HG02588 (cell line): ENCODE measurements around the gene TCF19.
A peak's percentile ranks its signal among the peaks of the same experiment; 100 is the strongest.
"Not testable (repeated sequence)": the region's sequence is repeated elsewhere in the genome, so short reads cannot be mapped to it uniquely, and the experiment has no call there.

Experiments used
- ATAC-seq: cut with Tn5 transposase; IDR thresholded peaks from one replicate; pipeline ENCODE4 v1.9.1; 2021; ENCODE audit warnings: mild to moderate bottlenecking, moderate library complexity; ENCODE audit not compliant: unreplicated experiment

TCF19 gene

DNA sequence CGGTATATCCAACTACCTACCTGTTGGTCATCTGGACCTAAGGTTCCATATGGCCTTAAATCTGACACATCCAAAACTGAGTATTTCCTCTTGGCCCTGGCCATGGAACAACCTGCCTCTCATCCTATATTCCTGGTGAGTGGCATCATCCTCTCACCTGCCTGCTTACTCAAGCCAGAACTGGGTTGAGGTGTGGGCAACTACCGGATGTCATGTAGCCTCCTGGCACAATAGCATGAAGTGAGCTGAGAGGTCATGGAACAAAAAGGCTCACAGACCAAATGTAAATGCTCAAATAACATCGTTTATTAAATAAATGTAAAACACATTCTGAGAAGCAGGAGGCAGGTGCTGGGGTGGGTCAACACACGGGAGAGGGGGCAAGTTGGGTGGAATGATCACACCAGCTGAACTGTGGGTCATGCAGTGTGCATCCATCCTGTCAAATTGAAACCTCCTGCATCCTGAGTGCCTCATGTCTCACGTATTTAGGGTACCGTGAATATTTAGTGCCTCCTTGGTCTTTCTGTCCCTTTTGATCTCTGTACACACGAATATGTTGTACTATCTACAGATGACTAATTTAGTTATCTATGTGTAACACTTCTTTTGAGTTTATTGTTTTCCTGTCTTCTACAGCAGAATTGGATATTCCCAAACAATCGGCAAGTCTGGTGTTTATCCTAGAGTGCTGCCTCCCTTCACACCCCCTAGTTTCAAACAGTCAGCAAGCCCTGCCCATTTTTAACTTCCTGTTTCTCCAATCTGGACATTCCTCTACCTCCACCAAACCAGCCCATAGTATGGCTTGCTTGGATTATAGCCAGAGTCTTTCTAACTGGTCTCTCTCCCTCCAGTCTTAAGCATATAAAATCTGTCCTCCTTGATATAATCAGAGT lies 20.0 kb downstream of the TCF19 start:
- no peak for ATAC-seq

DNA sequence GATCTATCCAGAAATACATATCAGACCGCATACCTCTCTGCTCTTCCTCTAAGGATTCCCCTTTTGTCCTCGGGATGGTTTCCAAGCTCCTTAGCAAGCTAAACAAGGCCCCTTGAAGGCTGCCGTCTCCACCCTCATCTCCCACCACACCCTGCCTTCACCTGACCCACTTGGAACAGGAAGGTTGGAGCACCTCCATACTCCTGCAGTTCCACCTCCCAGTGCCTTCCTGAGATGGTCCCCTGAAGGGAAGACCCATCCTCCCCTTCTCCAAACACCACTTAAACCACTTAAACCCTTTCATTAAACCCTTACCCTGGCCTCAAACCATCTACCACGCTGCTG lies 20.6 kb downstream of the TCF19 start:
- no peak for ATAC-seq

DNA sequence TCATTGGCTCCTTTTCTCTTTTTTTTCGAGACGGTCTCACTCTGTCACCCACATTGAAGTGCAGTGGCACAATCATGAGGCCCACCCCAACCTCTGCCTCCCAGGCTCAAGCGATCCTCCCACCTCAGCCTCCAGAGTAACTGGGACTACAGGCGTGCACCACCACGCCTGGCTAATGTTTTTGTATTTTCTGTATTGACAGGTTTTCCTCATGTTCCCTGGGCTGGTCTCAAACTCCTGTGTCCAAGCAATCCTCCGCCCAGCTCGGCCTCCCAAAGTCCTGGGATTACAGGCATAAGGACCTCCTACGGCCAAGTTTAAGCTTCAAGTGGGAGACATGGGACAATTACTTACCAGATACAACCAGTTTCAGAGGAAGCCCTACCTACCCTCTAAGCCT lies 21.5 kb downstream of the TCF19 start:
- ATAC-seq: no peak

DNA sequence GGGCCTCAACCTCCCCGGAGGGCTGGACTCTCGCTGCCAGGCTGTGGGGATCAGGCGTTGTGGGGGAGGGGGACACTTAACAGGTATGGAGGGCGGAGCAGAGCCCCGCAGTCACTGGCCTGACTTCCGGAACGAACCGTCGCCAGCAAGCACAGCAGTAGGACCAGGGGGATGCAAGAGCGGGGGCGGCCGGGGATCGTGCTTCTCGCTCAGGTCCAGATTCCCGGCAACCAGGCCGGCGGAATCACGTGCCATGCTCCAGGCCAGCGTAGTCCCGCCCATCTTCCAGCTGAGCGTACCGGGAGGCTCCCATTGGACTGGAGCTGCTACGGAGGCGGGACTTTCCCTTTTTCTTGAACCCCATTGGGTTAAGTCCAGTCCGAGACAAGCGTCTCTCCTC lies 22.1 kb downstream of the TCF19 start:
- no peak for ATAC-seq

DNA sequence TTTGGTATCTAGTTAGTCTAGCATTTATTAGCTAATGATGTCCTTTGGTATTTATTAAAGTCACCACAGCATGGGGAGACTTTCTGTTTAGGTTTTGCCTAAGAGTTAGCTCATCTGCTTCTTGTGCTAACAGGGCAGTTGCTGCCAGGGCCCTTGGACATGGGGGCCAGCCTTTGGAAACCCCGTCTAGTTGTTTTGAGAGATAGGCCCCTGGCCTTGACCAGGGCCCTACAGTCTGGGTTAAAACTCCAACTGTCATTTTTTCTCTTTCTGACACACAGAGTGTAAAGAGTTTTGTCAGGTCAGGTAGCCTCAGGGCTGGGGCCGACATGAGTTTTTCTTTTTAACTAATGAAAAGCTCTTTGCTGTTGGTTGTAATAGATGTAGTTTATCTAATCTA lies 24.9 kb downstream of the TCF19 start:
- ATAC-seq: not testable (repeated sequence)

DNA sequence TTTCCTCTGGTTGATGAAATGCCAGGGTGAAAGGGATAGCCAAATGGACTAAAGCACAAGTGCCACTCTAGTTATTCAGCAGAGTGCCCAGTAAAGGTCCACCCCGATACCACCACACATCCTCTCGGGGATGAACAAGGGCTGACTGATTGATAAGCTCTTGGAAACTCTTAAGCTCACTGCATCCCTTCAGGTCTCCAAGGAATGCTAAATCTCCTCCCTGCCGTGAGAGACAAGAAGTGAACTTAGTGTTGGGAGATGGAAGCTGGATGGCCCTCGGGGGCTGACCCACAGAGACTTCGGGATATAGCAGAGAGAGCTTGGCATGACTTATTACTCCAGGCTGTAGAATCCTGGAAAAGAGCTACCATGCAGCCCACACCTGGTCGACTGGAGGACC lies 25.5 kb downstream of the TCF19 start:
- not testable (repeated sequence) for ATAC-seq

DNA sequence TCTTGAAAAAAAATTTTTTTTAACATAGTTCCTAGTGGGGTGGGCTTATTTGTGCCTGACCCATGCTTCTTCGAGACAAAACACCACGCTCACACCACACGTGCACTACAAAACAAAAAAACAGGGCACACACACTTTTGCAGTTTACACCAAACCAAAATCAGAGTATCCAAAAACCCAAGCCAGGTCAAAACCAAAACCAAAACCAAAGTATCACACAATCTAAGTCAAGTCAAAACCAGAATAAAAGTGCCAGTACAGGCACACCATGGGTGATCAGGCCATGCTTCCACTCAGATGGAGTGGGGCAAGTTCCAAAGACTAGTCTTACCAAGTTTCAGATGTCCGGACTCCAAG lies 27.3 kb downstream of the TCF19 start:
- ATAC-seq: not testable (repeated sequence)

DNA sequence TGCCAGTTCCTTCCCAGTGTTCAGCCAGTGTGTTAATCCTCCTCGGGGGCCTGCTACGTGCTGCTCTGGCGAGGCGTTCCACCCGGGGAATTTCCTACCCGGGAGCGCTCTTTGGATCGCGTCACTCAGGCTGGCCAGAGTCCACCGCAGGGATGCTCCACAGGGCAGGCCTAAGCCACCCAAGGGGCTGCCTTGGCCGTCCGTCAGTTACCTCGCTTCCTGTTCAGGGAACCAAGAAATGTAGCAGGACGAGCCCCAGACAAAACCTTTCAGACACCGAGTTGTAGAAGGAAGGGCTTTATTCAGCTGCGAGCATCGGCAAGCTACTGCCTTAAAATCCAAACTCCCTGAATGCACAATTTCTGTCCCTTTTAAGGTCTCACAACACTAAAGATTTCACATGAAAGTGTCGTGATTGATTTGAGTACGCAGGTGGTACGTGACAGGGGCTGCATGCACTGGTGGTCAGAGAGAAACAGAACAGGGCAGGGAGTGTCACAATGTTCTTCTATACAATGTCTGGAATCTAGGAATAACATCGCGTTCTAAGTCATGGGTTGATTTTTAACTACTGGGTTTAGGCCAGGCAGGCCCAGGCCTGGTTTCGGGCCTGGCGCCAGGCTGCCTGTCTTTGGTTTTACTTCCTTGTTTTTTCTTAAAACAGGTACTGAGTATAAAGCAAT lies 27.8 kb downstream of the TCF19 start:
- no peak for ATAC-seq

DNA sequence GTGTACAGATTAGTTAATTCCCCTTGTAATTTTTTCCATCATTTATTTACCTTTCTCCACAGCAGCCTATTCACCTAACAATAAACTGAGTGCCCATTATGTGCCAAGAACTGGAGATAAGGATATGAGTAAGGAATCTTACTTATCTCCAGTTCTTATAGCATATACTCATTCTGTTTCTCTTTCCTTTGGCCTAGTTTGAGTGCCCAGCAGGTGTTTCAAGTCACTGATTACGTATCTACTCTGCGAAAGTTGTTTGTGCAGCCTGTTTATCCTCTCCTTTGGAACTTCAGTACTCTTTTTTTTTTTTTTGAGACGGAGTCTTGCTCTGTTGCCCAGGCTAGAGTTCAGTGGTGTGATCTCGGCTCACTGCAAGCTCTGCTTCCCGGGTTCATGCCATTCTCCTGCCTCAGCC lies 29.4 kb downstream of the TCF19 start:
- no peak for ATAC-seq

DNA sequence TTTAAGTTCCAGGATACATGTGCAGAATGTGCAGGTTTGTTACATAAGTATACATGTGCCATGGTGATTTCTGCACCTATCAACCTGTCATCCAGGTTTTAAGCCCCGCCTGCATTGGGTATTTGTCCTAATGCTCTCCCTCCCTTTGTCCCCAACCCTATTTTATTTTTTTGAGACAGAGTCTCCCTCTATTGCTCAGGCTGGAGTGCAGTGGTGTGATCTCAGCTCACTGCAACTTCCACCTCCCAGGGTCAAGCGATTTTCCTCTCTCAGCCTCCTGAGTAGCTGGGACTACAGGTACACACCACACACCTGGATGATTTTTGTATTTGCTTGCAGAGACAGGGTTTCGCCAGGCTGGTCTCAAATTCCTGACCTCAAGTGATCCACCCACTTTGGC lies 30.8 kb downstream of the TCF19 start:
- not testable (repeated sequence) for ATAC-seq

DNA sequence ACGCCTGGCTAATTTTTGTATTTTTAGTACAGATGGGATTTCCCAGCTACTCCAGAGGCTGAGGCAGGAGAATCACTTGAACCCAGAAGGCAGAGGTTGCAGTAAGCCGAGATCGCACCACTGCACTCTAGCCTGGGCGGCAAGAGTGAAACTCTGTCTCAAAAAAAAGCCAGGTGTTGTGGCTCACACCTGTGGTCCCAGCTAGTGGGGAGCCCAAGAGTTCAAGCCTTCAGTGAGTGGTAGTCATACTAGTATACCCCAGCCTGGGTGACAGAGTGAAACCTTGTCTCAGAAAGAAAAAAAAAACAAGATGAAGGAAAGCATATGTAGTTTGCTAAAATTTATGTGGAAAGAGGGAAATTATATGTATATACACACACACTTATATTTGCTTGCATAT lies 32.1 kb downstream of the TCF19 start:
- peak; percentile 54 for ATAC-seq

DNA sequence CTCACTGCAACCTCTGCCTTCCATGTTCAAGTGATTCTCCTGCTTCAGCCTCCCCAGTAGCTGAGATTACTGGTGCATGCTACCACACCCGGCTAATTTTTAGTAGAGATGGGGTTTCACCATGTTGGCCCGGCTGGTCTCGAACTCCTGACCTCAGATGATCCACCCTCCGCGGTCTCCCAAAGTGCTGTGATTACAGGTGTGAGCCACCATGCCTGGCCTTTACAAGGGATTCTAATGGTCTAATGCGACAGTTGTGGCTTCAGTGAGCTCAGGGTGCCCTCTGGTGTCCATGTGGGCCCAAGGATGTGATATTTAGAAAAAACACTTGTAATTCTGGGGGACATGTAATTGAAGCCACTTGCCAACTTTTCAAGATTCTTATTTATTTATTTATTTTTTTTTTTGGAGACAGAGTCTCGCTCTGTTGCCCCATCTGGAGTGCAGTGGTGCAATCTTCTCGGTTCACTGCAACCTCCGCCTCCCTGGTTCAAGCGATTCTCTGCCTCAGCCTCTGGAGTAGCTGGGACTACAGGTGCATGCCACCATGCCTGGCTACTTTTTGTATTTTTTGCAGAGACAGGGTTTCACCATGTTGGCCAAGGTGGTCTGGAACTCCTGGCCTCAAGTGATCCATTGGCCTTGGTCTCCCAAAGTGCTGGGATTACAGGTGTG lies 34.2 kb downstream of the TCF19 start:
- not testable (repeated sequence) for ATAC-seq

DNA sequence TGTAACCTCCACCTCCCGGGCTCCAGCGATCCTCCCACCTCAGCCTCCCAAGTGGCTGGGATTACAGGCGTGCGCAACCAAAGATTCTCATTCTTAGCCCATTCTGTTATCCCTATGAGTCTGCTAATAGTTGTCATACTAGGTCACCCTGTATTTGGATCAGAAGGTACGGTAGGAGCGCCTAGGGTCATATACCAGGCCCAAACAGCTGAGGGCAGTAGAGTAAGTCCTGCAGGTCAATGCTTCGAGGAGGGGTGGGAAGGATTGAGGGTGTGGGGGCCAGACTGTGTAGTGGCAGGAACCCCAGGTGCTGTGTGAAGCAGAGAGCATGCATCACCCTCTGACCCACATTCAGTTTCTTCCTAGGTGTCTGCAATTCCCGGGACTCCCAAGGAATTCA lies 34.8 kb downstream of the TCF19 start:
- ATAC-seq: no peak

DNA sequence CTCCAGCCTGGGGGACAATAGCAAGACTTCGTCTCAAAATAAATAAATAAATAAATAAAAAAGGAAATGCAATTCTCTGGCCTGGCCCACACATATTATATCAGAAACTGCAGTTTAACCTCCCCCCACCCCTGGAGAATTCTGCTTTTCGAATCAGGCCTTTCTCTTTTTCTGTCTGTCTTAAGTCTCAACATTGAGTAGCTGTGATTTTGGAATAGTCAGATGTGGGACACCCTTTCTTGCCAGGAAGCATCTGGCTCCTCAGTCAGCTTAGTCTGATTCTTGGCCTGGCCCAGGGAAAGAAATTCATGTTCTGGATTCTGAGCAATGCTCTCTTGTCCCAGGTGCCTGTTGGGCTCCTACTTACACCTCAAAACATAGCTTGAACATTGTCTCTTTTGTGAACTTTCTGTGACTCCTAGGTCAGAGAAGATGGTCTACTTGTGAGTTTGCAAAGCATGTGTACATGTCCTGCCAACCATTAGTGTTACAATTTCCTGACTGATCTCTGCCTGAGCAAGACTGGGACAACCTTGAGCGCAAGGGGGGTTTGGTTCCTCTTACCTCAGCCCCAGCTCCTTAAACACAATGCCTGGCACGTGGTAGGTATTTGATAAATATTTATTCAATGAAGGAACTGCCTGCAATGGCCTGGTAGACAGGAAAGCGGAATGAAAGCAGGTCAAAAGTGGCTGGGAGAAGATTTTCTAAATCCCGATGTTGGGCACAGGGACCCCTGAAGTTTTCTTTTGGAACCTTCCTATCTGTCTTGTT lies 35.9 kb downstream of the TCF19 start:
- no peak for ATAC-seq

DNA sequence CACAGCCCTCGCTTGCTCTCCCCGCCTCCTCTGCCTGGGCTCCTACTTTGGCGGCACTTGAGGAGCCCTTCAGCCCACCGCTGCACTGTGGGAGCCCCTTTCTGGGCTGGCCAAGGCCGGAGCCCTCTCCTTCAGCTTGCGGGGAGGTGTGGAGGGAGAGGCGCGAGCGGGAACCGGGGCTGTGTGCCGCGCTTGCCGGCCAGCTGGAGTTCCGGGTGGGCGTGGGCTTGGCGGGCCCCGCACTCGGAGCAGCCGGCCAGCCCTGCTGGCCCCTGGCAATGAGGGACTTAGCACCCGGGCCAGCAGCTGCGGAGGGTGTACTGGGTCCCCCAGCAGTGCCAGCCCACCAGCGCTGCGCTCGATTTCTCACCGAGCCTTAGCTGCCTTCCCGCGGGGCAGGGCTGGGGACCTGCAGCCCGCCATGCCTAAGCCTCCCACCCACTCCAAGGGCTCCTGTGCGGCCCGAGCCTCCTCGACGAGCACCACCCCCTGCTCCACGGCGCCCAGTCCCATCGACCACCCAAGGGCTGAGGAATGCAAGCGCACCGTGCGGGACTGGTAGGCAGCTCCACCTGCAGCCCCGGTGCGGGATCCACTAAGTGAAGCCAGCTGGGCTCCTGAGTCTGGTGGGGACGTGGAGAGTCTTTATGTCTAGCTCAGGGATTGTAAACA lies 37.1 kb downstream of the TCF19 start:
- ATAC-seq: not testable (repeated sequence)

DNA sequence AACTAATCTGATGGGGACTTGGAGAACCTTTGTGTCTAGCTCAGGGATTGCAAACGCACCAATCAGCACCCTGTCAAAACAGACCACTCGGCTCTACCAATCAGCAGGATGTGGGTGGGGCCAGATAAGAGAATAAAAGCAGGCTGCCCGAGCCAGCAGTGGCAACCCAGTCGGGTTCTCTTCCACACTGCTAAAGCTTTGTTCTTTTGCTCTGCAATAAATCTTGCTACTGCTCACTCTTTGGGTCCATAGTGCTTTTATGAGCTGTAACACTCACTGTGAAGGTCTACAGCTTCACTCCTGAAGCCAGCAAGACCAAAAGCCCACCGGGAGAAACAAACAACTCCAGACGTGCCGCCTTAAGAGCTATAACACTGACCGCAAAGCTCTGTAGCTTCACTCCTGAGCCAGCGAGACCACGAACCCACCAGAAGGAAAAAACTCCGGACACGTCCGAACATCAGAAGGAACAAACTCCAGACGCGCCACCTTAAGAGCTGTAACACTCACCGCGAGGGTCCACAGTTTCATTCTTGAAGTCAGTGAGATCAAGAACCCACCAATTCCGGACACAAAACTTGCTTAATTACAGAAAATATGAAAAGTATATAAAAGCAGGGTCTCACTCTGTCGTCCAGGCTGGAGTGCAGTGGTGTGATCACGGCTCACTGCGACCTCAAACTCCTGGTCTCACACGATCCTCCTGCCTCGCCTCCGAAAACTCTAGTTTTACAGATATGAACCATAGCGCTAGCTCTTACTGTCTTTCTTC lies 38.0 kb downstream of the TCF19 start:
- not testable (repeated sequence) for ATAC-seq

DNA sequence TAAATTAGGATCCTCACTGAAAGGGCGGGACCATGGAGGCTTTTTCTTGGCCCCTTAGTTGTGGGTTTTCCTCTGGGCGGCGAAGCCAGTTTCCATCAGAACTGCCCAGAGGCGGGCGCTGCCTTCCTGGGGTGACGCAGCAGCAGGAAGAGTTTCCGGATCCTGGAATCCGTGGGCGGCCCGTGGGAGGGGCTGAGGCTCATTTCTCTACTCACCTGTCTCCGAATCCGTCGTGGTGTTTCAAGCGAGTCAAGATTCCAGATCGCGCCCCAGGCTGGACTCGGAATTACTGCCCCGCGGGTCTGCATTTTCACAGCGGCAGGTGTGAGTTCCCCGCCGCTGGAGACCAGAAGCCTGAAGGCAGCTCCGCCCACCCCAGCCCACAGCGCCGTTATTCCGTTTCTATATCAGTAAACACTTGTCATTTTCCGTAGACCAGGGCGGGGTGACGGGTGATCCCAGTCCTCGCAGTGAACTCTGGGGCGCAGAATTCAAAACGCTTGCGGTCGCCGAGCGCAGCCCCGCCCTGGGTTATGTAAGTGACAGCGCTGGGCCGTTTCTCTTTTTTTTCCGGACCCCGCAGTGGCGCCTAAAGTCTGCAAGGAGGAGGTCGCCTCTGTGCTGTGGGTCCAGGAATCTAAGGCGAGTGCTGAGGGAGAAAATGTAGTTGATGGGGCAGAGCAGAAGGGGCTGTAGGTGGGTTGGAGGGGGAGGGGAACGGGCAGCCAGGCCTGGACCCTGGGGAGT lies 39.3 kb downstream of the TCF19 start:
- peak; percentile 63 for ATAC-seq

DNA sequence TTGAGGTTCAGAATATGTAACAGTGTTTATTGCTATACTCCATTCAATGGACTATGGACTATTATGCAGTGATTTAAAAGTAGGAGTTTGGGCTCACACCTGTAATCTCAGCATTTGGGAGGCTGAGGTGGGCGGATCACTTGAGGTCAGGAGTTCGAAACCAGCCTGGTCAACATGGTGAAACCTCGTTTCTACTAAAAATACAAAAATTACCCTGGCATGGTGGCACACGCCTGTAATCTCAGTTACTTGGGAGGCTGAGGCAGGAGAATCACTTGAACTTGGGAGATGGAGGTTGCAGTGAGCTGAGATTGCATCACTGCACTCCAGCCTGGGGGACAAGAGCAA lies 40.7 kb downstream of the TCF19 start:
- not testable (repeated sequence) for ATAC-seq
